ENCODE results near the gene NOLC1. TPM values are rescaled to one million over a fixed set of nuclear protein-coding genes. Genes with fewer than 3 reads are reported as not detected.

NOLC1 gene
- total RNA-seq, 1 experiment from 2014 or later: 168 TPM

- no peak for TF ChIP-seq CTCF (IDR thresholded peaks at IDR 0.05; ENCODE audit: unreplicated experiment)
- Mint-ChIP-seq H3K9me3 (ENCODE audit: unreplicated experiment) (no peaks in the 10 kb centered on the region), H3K27ac (ENCODE audit: low read depth, unreplicated experiment) (peak overlapping the region; percentile 68), H3K36me3 (ENCODE audit: insufficient read depth, unreplicated experiment) (peaks cover 28% of the 10 kb centered on the region), H3K27me3 (ENCODE audit: insufficient read depth, unreplicated experiment) (no peaks in the 10 kb centered on the region), H3K4me1 (ENCODE audit: insufficient read depth, unreplicated experiment) (peaks cover 47% of the 10 kb centered on the region), H3K4me3 (ENCODE audit: unreplicated experiment) (peak overlapping the region; percentile 92)
- DNase-seq (ENCODE audit: unreplicated experiment): peak; percentile 48
- ChIA-PET POLR2A (interaction anchor here (0.5 to 4.9 kb wide), 17 partner anchors 12 to 387 kb away, joined by 3 to 33 read pairs (median 4); partner anchors contain the start of genes ARMH3, HPS6, NFKB2 and NOLC1), CTCF (interaction anchor here (0.5 to 2.1 kb wide), 8 partner anchors 13 to 294 kb away, joined by 3 to 11 read pairs (median 3); no protein-coding TSS in a partner anchor)
- intact Hi-C loops (cut with micrococcal nuclease): no loop called here
- BruUV-seq (replicated peaks): TSS peak; percentile 23
Observed at GRCh38 chr10:102113261-102113955, 38.8 kb upstream of the NOLC1 start.

- DNase-seq (ENCODE audit: unreplicated experiment): no peak
- no peaks in the 10 kb centered on the region for H3K27me3 Mint-ChIP-seq (ENCODE audit: insufficient read depth, unreplicated experiment)
- intact Hi-C loops (cut with micrococcal nuclease): no loop called here
- CTCF ChIA-PET: interaction anchor here (0.5 to 1.1 kb wide), 8 partner anchors 14 to 295 kb away, joined by 3 to 10 read pairs (median 4); no protein-coding TSS in a partner anchor
- H3K27ac Mint-ChIP-seq (ENCODE audit: low read depth, unreplicated experiment): peak overlapping the region; percentile 92
- TF ChIP-seq CTCF (IDR thresholded peaks at IDR 0.05; ENCODE audit: unreplicated experiment): no peak
- BruUV-seq (replicated peaks): no TSS peak
- POLR2A ChIA-PET: interaction anchor here (0.5 to 4.9 kb wide), 20 partner anchors 9 to 853 kb away, joined by 3 to 33 read pairs (median 4); partner anchors contain the start of genes ARMH3, HPS6, NOLC1 and OGA
- peaks cover 55% of the 10 kb centered on the region for H3K4me1 Mint-ChIP-seq (ENCODE audit: insufficient read depth, unreplicated experiment)
- no peaks in the 10 kb centered on the region for H3K9me3 Mint-ChIP-seq (ENCODE audit: unreplicated experiment)
- H3K36me3 Mint-ChIP-seq (ENCODE audit: insufficient read depth, unreplicated experiment): peaks cover 21% of the 10 kb centered on the region
- H3K4me3 Mint-ChIP-seq (ENCODE audit: unreplicated experiment): peak overlapping the region; percentile 92
Observed at GRCh38 chr10:102113956-102114857, 38.0 kb upstream of the NOLC1 start.

GRCh38 chr10:102114861-102115618 is 37.1 kb upstream of the NOLC1 start:
- no peaks in the 10 kb centered on the region for H3K27me3 Mint-ChIP-seq (ENCODE audit: insufficient read depth, unreplicated experiment)
- peak; percentile 93 for DNase-seq (ENCODE audit: unreplicated experiment)
- POLR2A ChIA-PET: interaction anchor here (0.5 to 4.9 kb wide), 17 partner anchors 10 to 854 kb away, joined by 3 to 33 read pairs (median 4); partner anchors contain the start of genes ACTR1A, HPS6, NOLC1 and OGA
- no peaks in the 10 kb centered on the region for H3K9me3 Mint-ChIP-seq (ENCODE audit: unreplicated experiment)
- peak overlapping the region; percentile 92 for H3K27ac Mint-ChIP-seq (ENCODE audit: low read depth, unreplicated experiment)
- H3K36me3 Mint-ChIP-seq (ENCODE audit: insufficient read depth, unreplicated experiment): peaks cover 12% of the 10 kb centered on the region
- CTCF ChIA-PET: interaction anchor here (1.1 kb wide), 1 partner anchor 296 kb away, joined by 3 read pairs; no protein-coding TSS in a partner anchor
- peak overlapping the region; percentile 92 for H3K4me3 Mint-ChIP-seq (ENCODE audit: unreplicated experiment)
- no TSS peak for BruUV-seq (replicated peaks)
- H3K4me1 Mint-ChIP-seq (ENCODE audit: insufficient read depth, unreplicated experiment): peaks cover 59% of the 10 kb centered on the region
- intact Hi-C loops (cut with micrococcal nuclease): no loop called here
- no peak for TF ChIP-seq CTCF (IDR thresholded peaks at IDR 0.05; ENCODE audit: unreplicated experiment)

Measured in MCF 10A (cell line).